Caco-2 (cell line): ENCODE measurements around the gene GNA14. TPM values are rescaled to one million over a fixed set of nuclear protein-coding genes. Genes with fewer than 3 reads are reported as not detected.

Experiments used
- BruUV-seq: library from RNA; stranded (reverse); fragments of 400-500 nt; replicated peaks from 2 replicates; lab custom pipeline; 2021; lab: Mats Ljungman, UMichigan
- CTCF ChIA-PET: fragments of 300-600 bp; sonication (Branson Sonifier 250); formaldehyde crosslinking; loops from one replicate; lab custom pipeline; 2022; ENCODE audit warnings: antibody characterized with exemption; lab: Charles Lee
- POLR2A ChIA-PET: fragments of 300-600 bp; sonication (Branson Sonifier 250); formaldehyde crosslinking; loops from one replicate; lab custom pipeline; 2022; ENCODE audit warnings: antibody characterized with exemption; lab: Charles Lee
- DNase-seq, 2 experiments: peaks; one replicate each; pipeline versions ENCODE4 v3.0.0 to v3.0.0-alpha.2; 2020 to 2022
- H3K27me3 ChIP-seq: replicated peaks from 2 replicates; pipeline ENCODE4 v1.6.0; 2011; ENCODE audit warnings: low read length; ENCODE audit not compliant: control insufficient read depth, insufficient read depth
- H3K36me3 ChIP-seq: 2 replicates; pipeline ENCODE4 v1.5.1; 2011; ENCODE audit warnings: low read length; ENCODE audit not compliant: control insufficient read depth, insufficient read depth
- H3K4me1 ChIP-seq: fragments of 250-450 bp; sonication (Bioruptor Pico); 2 replicates; pipeline ENCODE4 v1.5.1; 2020; ENCODE audit warnings: mild to moderate bottlenecking
- H3K4me3 ChIP-seq: 2 replicates; pipeline ENCODE4 v1.5.1; 2011; ENCODE audit warnings: low read depth, mild to moderate bottlenecking, control low read depth, low read length
- H3K9me3 ChIP-seq: fragments of 250-450 bp; sonication (Bioruptor Pico); 2 replicates; pipeline ENCODE4 v1.5.1; 2020; ENCODE audit warnings: mild to moderate bottlenecking, moderate library complexity
- H3K27ac Mint-ChIP-seq: one replicate; pipeline ENCODE4 v1.8.0; 2022; ENCODE audit warnings: mixed read lengths; ENCODE audit not compliant: unreplicated experiment
- H3K27me3 Mint-ChIP-seq: one replicate; pipeline ENCODE4 v1.8.0; 2022; ENCODE audit warnings: mixed read lengths; ENCODE audit not compliant: insufficient read depth, unreplicated experiment
- H3K36me3 Mint-ChIP-seq: one replicate; pipeline ENCODE4 v1.8.0; 2022; ENCODE audit warnings: mild to moderate bottlenecking, mixed read lengths; ENCODE audit not compliant: insufficient read depth, unreplicated experiment
- H3K4me1 Mint-ChIP-seq: one replicate; pipeline ENCODE4 v1.8.0; 2022; ENCODE audit warnings: low read depth, mixed read lengths; ENCODE audit not compliant: unreplicated experiment
- H3K4me3 Mint-ChIP-seq: one replicate; pipeline ENCODE4 v1.8.0; 2022; ENCODE audit warnings: mild to moderate bottlenecking, moderate library complexity, mixed read lengths; ENCODE audit not compliant: unreplicated experiment
- H3K9me3 Mint-ChIP-seq: one replicate; pipeline ENCODE4 v1.8.0; 2022; ENCODE audit warnings: mixed read lengths; ENCODE audit not compliant: unreplicated experiment
- CTCF ChIP-seq, 2 experiments: fragments of 200-600 bp in 1 of 2; IDR thresholded peaks; 1 replicate in 1 of 2; 2 replicates in 1 of 2; pipeline versions ENCODE4 v1.5.1 to v1.8.0; 2011 to 2022; ENCODE audit warnings: antibody characterized with exemption in 1 of 2, control low read depth in 1 of 2, inconsistent platforms in 1 of 2, low read depth in 1 of 2, low read length in 1 of 2, mild to moderate bottlenecking in 1 of 2, moderate library complexity in 1 of 2; ENCODE audit not compliant: insufficient read depth in 1 of 2, severe bottlenecking in 1 of 2, unreplicated experiment in 1 of 2
- intact Hi-C: fragments of 100-400 bp; cut with micrococcal nuclease; formaldehyde crosslinking; loops from one replicate; pipeline ENCODE4 v1.10.0; 2022; ENCODE audit not compliant: unreplicated experiment
- total RNA-seq: library from RNA; stranded (reverse); gene quantifications from 2 replicates; pipeline ENCODE4 v1.2.3, GENCODE V29; 2022

GNA14 gene
- total RNA-seq, 1 experiment from 2014 or later, result not detected

DNA sequence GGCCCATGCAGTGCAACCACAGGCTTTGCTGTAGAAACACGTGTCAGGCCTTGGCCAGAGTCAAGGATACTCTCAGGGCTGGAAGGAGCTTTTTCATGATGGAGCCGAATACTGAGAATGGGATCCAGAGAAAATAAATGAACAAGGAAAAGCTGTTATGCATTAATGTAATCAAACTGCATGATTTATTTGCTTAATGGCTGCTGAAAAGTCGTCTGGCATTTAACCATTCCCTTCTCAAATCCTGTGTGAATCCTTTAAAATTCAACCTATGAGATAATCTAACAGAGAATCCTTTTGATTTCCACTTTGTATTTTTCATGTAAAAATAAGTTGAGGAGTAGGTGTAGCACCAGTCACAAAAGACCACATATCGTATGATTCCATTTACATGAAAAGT is 24.1 kb upstream of the GNA14 start:
- CTCF ChIA-PET, result no interaction called here
- no peak overlapping the region for H3K27ac Mint-ChIP-seq
- H3K36me3 ChIP-seq, result no peaks in the 10 kb centered on the region

GRCh38 chr9:77667151-77667550 is 19.0 kb upstream of the GNA14 start:
- H3K9me3 Mint-ChIP-seq, result no peaks in the 10 kb centered on the region
- BruUV-seq, result no TSS peak

More for the DNA sequence above, 24.1 kb upstream of the GNA14 start:
- Histone ChIP-seq H3K4me1 (no peaks in the 10 kb centered on the region), H3K9me3 (no peaks in the 10 kb centered on the region), H3K27me3 (no peaks in the 10 kb centered on the region), H3K4me3 (no peak overlapping the region)
- no peak for DNase-seq
- Mint-ChIP-seq H3K9me3 (no peaks in the 10 kb centered on the region), H3K4me3 (no peak overlapping the region), H3K36me3 (no peaks in the 10 kb centered on the region), H3K4me1 (no peaks in the 10 kb centered on the region), H3K27me3 (no peaks in the 10 kb centered on the region)
- BruUV-seq, result no TSS peak
- intact Hi-C loops, result no loop called here
- POLR2A ChIA-PET, result no interaction called here
- TF ChIP-seq CTCF (IDR thresholded peaks at IDR 0.05; ENCODE audit: insufficient read depth in 1 of 2, low read depth in 1 of 2, low read length in 1 of 2, severe bottlenecking in 1 of 2, unreplicated experiment in 1 of 2), result no peak

GRCh38 chr9:77663754-77664153 is 15.6 kb upstream of the GNA14 start:
- intact Hi-C loops, result no loop called here
- Mint-ChIP-seq H3K4me1 (no peaks in the 10 kb centered on the region), H3K27me3 (no peaks in the 10 kb centered on the region), H3K27ac (no peak overlapping the region), H3K9me3 (no peaks in the 10 kb centered on the region), H3K36me3 (no peaks in the 10 kb centered on the region), H3K4me3 (no peak overlapping the region)
- POLR2A ChIA-PET, result no interaction called here
- Histone ChIP-seq H3K4me1 (no peaks in the 10 kb centered on the region), H3K9me3 (no peaks in the 10 kb centered on the region), H3K27me3 (no peaks in the 10 kb centered on the region), H3K4me3 (no peak overlapping the region), H3K36me3 (no peaks in the 10 kb centered on the region)
- TF ChIP-seq CTCF (IDR thresholded peaks at IDR 0.05; ENCODE audit: insufficient read depth in 1 of 2, low read depth in 1 of 2, low read length in 1 of 2, severe bottlenecking in 1 of 2, unreplicated experiment in 1 of 2), result no peak
- BruUV-seq, result no TSS peak
- no peak for DNase-seq
- CTCF ChIA-PET, result no interaction called here

More at GRCh38 chr9:77667151-77667550, 19.0 kb upstream of the GNA14 start:
- DNase-seq, result no peak
- Mint-ChIP-seq H3K27me3 (no peaks in the 10 kb centered on the region), H3K36me3 (no peaks in the 10 kb centered on the region), H3K4me1 (no peaks in the 10 kb centered on the region), H3K4me3 (no peak overlapping the region), H3K27ac (no peak overlapping the region)
- Histone ChIP-seq H3K27me3 (no peaks in the 10 kb centered on the region), H3K9me3 (no peaks in the 10 kb centered on the region), H3K4me1 (no peaks in the 10 kb centered on the region), H3K4me3 (no peak overlapping the region), H3K36me3 (no peaks in the 10 kb centered on the region)
- TF ChIP-seq CTCF (IDR thresholded peaks at IDR 0.05; ENCODE audit: insufficient read depth in 1 of 2, low read depth in 1 of 2, low read length in 1 of 2, severe bottlenecking in 1 of 2, unreplicated experiment in 1 of 2), result no peak
- intact Hi-C loops, result no loop called here
- POLR2A ChIA-PET, result no interaction called here
- CTCF ChIA-PET, result no interaction called here
